Measurements from ENCODE around the gene MACROD2.

Gene MACROD2

DNA sequence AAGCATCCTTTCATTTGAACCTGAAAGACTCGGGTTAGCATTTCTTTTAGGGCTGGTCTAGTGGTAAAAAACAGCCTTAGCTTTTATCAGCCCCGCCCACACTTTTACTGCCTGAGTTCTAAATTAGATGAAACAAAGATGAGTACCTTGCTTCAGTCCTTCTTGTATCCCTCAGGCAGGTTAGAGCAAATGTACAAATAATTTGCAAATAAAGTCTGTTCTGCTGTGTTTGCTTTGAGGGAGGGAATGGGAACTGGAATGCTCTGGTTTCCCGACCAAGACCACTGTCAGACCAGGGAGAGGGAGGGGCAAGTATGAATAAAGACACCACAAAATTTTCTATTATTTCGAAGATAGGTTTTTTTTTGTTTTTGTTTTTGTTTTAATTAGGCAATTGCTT is 427.6 kb downstream of the MACROD2 start:
- H3K36me3 ChIP-seq (ENCODE audit: control insufficient read depth, insufficient read depth, low read length): no peaks in the 10 kb centered on the region
- H3K9me3 ChIP-seq (ENCODE audit: control insufficient read depth, insufficient read depth, low read length): no peaks in the 10 kb centered on the region
- no peak overlapping the region for H3K9ac ChIP-seq (ENCODE audit: low read depth, low read length)
- no peaks in the 10 kb centered on the region for H3K27me3 ChIP-seq (ENCODE audit: control insufficient read depth, insufficient read depth, low read length)
- no peak overlapping the region for H3K4me3 ChIP-seq (ENCODE audit: low read depth, low read length)
- peaks cover 3% of the 10 kb centered on the region for H3K4me1 ChIP-seq (ENCODE audit: control insufficient read depth, insufficient read depth, low read length)

DNA sequence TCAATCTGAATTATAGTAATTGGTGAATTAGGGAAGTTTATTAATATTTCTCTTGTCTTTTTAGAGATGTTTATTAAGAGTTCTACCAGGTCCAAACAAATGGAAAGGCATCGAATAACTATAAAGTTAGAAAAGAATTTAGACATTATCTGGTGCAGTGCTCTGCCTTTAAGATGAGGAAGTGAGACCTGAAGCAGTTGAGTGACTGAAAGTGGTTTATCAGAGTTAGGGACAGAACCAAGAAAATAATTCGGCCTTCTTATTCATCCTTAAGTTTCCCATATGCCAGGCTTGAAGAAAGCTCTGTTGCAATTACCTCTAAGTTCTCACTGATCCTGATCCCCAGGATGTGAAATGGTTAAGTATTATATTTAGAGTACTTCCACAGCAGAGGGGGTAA is 436.3 kb downstream of the MACROD2 start:
- no peaks in the 10 kb centered on the region for H3K4me1 ChIP-seq (ENCODE audit: control insufficient read depth, insufficient read depth, low read length)

DNA sequence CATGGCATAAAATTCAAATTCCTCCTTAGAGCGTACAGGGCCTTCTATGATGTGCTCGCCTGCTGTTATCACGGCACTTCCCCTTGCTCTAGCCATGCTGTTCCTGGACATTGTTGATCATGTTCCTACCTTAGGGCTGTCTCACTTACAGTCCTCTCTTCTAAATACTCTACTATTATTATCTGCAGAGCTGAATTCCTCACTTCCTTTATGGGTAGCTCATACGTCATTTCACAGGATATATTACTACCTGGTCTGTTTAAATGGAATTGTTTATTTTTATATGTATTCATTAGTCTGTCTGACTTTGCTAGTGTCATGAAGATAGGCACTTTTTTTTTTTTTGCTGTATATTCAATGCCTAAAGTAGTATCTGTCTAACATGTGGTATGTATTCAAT is 436.8 kb downstream of the MACROD2 start:
- Histone ChIP-seq H3K9ac (ENCODE audit: low read depth, low read length) (no peak overlapping the region), H3K4me3 (ENCODE audit: low read depth, low read length) (no peak overlapping the region), H3K9me3 (ENCODE audit: control insufficient read depth, insufficient read depth, low read length) (no peaks in the 10 kb centered on the region), H3K27me3 (ENCODE audit: control insufficient read depth, insufficient read depth, low read length) (no peaks in the 10 kb centered on the region), H3K4me1 (ENCODE audit: control insufficient read depth, insufficient read depth, low read length) (no peaks in the 10 kb centered on the region), H3K36me3 (ENCODE audit: control insufficient read depth, insufficient read depth, low read length) (no peaks in the 10 kb centered on the region)

More for the DNA sequence above, 436.3 kb downstream of the MACROD2 start:
- Histone ChIP-seq H3K36me3 (ENCODE audit: control insufficient read depth, insufficient read depth, low read length) (no peaks in the 10 kb centered on the region), H3K4me3 (ENCODE audit: low read depth, low read length) (no peak overlapping the region), H3K9ac (ENCODE audit: low read depth, low read length) (no peak overlapping the region), H3K9me3 (ENCODE audit: control insufficient read depth, insufficient read depth, low read length) (no peaks in the 10 kb centered on the region), H3K27me3 (ENCODE audit: control insufficient read depth, insufficient read depth, low read length) (no peaks in the 10 kb centered on the region)

DNA sequence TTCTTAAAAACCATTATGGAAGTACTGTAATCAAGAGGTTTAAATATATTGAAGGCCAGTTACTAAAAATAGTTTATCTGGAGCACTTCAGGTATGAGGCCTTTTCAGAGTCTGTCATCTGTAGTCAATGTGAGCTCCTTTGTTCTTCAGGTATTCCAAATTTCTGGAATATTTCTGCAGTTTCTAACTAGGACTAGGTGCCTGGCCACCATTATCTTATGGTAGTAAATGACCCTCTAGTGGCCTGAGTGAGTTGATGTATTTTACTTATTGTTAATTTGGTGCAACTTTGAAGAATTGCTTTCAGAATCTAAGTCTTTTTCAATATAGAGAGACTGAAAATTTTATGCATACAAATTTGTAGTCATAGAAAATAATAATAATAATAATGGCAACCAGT is 437.3 kb downstream of the MACROD2 start:
- Histone ChIP-seq H3K9ac (ENCODE audit: low read depth, low read length) (no peak overlapping the region), H3K4me1 (ENCODE audit: control insufficient read depth, insufficient read depth, low read length) (no peaks in the 10 kb centered on the region), H3K36me3 (ENCODE audit: control insufficient read depth, insufficient read depth, low read length) (no peaks in the 10 kb centered on the region), H3K4me3 (ENCODE audit: low read depth, low read length) (no peak overlapping the region), H3K9me3 (ENCODE audit: control insufficient read depth, insufficient read depth, low read length) (no peaks in the 10 kb centered on the region), H3K27me3 (ENCODE audit: control insufficient read depth, insufficient read depth, low read length) (no peaks in the 10 kb centered on the region)

DNA sequence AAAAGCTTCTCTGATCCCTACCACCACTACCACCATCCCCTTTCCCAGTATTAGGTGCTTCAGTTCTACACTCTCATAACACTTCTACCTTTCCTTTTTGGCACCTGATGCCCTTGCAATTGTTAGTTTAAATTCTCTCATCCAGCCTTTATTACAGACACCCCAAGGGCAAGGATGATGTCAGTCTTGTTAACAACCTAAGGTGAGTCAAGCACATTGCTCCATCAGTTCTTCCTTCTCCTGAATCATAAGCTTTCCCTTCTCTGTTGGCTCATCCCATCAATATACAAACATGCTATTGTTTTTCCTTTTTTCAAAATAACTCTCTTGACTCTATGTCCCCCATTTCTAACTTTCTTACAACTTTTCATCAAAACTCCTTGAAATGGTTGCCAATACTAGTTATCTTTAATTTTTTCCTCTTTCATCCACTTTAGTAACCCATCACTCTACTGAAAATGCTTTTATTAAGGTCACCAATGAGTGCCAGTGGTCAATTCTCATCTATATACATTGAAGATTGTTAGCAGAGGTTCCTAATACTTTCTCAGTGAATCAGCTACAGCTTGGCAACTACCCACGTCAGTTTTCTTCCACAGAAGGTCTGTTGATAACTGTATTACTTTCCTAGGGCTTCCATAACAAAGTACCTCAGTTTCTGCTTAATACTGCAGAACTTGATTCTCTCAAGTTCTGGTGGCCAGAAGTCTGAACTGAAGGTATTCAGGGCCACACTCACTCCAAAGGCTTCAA is 439.2 kb downstream of the MACROD2 start:
- no peaks in the 10 kb centered on the region for H3K9me3 ChIP-seq (ENCODE audit: control insufficient read depth, insufficient read depth, low read length)
- no peaks in the 10 kb centered on the region for H3K4me1 ChIP-seq (ENCODE audit: control insufficient read depth, insufficient read depth, low read length)
- H3K27me3 ChIP-seq (ENCODE audit: control insufficient read depth, insufficient read depth, low read length): no peaks in the 10 kb centered on the region
- H3K36me3 ChIP-seq (ENCODE audit: control insufficient read depth, insufficient read depth, low read length): no peaks in the 10 kb centered on the region
- H3K4me3 ChIP-seq (ENCODE audit: low read depth, low read length): no peak overlapping the region
- no peak overlapping the region for H3K9ac ChIP-seq (ENCODE audit: low read depth, low read length)

DNA sequence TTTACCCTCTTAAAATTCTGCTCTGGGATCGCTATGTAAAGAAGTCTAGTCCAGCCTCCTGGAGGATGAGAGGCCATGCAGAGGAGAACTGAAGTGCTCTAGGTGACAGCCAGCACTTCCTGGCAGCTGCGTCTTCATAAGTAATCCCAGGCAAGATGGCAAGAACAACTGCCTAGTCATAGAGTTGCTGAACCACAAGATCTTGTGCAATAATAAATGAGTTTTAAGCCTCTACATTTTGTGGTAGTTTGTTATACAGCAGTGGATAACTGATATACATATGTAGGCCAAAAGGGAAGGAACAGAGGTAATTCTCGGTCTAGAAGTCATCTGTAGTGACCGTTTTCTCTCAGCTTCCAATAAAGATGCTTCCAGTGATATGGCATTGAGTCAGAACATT is 445.9 kb downstream of the MACROD2 start:
- Histone ChIP-seq H3K4me3 (ENCODE audit: low read depth, low read length) (no peak overlapping the region), H3K9ac (ENCODE audit: low read depth, low read length) (no peak overlapping the region), H3K9me3 (ENCODE audit: control insufficient read depth, insufficient read depth, low read length) (no peaks in the 10 kb centered on the region), H3K36me3 (ENCODE audit: control insufficient read depth, insufficient read depth, low read length) (no peaks in the 10 kb centered on the region), H3K27me3 (ENCODE audit: control insufficient read depth, insufficient read depth, low read length) (no peaks in the 10 kb centered on the region), H3K4me1 (ENCODE audit: control insufficient read depth, insufficient read depth, low read length) (no peaks in the 10 kb centered on the region)

DNA sequence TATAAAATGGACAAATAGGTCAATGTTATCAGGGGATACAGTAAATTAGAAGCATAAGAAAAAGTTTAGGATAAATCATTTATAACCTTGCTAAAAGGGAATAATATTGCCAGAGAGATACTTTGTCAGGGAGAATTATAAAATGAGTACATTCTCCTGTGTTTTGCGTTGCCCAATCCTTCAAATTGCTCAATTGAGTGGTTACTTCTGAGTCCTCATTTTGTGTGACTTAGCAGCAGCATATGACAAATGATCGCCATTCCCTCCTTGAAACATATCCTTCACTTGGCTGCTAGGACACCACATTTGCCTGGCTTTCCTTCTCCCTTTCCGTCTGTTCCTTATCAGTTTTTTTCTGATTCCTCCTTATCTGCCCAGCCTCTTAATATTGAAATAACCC is 448.8 kb downstream of the MACROD2 start:
- H3K27me3 ChIP-seq (ENCODE audit: control insufficient read depth, insufficient read depth, low read length): no peaks in the 10 kb centered on the region
- H3K36me3 ChIP-seq (ENCODE audit: control insufficient read depth, insufficient read depth, low read length): no peaks in the 10 kb centered on the region
- H3K9me3 ChIP-seq (ENCODE audit: control insufficient read depth, insufficient read depth, low read length): no peaks in the 10 kb centered on the region
- no peak overlapping the region for H3K4me3 ChIP-seq (ENCODE audit: low read depth, low read length)
- H3K4me1 ChIP-seq (ENCODE audit: control insufficient read depth, insufficient read depth, low read length): no peaks in the 10 kb centered on the region
- H3K9ac ChIP-seq (ENCODE audit: low read depth, low read length): no peak overlapping the region

DNA sequence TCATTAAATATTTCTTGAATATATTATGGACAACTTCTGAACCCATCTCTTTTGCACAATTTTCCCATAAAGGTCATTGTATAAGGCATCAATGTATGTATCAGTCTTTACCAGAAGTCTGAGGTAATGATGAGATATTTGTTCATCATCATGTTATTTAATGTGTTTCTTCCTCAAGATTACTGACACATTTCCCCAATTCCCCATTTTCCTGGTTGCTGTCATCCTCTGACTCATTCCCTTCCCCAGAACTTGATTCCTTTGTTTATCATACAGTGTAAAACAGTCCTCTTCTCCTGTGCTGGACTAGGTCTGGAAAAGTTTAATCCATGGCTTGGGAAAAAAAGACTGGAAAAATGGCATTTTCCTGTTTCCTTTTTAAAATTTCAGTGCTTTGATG is 450.0 kb downstream of the MACROD2 start:
- H3K9me3 ChIP-seq (ENCODE audit: control insufficient read depth, insufficient read depth, low read length): no peaks in the 10 kb centered on the region
- no peak overlapping the region for H3K4me3 ChIP-seq (ENCODE audit: low read depth, low read length)
- H3K4me1 ChIP-seq (ENCODE audit: control insufficient read depth, insufficient read depth, low read length): no peaks in the 10 kb centered on the region
- no peak overlapping the region for H3K9ac ChIP-seq (ENCODE audit: low read depth, low read length)
- no peaks in the 10 kb centered on the region for H3K27me3 ChIP-seq (ENCODE audit: control insufficient read depth, insufficient read depth, low read length)
- no peaks in the 10 kb centered on the region for H3K36me3 ChIP-seq (ENCODE audit: control insufficient read depth, insufficient read depth, low read length)

DNA sequence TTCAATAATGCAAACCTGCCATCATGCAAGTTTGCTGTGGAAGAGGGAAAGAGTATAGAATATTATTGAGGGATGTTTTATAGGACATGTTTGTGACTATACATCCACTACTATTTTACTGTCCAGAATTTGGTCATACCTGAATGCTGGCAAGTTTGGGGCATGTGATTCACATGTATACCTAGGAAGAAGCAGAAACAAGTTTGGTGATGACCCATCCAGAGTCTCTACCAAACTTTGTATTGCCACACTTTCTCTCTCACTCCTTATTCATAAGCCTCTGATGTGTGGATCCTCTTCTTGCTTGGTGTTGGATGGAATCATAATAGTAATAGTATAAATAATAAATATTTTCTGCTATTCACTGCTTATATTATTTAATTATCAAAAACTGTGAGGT is 450.6 kb downstream of the MACROD2 start:
- Histone ChIP-seq H3K9me3 (ENCODE audit: control insufficient read depth, insufficient read depth, low read length) (no peaks in the 10 kb centered on the region), H3K36me3 (ENCODE audit: control insufficient read depth, insufficient read depth, low read length) (no peaks in the 10 kb centered on the region), H3K4me1 (ENCODE audit: control insufficient read depth, insufficient read depth, low read length) (no peaks in the 10 kb centered on the region), H3K4me3 (ENCODE audit: low read depth, low read length) (no peak overlapping the region), H3K27me3 (ENCODE audit: control insufficient read depth, insufficient read depth, low read length) (no peaks in the 10 kb centered on the region), H3K9ac (ENCODE audit: low read depth, low read length) (no peak overlapping the region)

DNA sequence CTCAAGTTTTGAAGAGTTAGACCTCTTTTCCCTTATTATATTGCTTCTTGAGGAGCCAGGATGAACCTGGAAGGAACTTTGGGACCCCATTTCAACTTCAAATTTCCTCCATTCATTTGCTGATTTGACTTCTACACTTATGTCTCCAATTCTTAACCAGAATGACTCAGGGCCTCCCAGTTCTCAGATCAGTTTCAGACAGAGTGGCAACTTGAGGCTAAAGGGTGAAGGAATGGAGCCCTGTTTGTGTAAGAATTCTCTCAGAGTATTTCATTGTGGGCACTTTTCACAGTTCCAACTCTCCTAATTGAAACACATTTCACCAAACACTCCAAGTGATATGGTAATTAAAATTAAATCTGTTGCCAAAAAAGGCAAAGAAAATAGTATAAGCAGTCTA is 451.1 kb downstream of the MACROD2 start:
- no peak overlapping the region for H3K4me3 ChIP-seq (ENCODE audit: low read depth, low read length)
- no peak overlapping the region for H3K9ac ChIP-seq (ENCODE audit: low read depth, low read length)
- no peaks in the 10 kb centered on the region for H3K9me3 ChIP-seq (ENCODE audit: control insufficient read depth, insufficient read depth, low read length)
- no peaks in the 10 kb centered on the region for H3K36me3 ChIP-seq (ENCODE audit: control insufficient read depth, insufficient read depth, low read length)
- no peaks in the 10 kb centered on the region for H3K4me1 ChIP-seq (ENCODE audit: control insufficient read depth, insufficient read depth, low read length)
- H3K27me3 ChIP-seq (ENCODE audit: control insufficient read depth, insufficient read depth, low read length): no peaks in the 10 kb centered on the region

DNA sequence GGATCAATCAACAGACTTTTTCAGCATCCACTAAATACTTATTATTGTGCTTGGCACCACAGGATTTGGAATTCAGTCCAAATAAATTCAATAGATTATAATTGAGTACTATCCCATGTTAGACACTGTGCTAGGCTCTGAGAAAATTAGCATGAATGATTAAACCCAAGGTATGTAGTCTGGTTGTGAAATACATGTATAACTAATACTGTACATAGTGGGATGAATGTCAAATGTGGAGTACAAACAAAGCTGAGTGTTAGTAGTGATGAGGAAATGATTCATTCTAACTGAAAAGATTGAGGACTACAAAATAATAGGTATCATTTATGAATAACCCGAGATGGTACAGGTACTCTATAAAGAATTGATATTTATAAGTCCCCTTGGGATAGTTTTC is 454.0 kb downstream of the MACROD2 start:
- H3K9me3 ChIP-seq (ENCODE audit: control insufficient read depth, insufficient read depth, low read length): no peaks in the 10 kb centered on the region
- H3K9ac ChIP-seq (ENCODE audit: low read depth, low read length): no peak overlapping the region
- H3K4me1 ChIP-seq (ENCODE audit: control insufficient read depth, insufficient read depth, low read length): no peaks in the 10 kb centered on the region
- no peaks in the 10 kb centered on the region for H3K36me3 ChIP-seq (ENCODE audit: control insufficient read depth, insufficient read depth, low read length)
- H3K4me3 ChIP-seq (ENCODE audit: low read depth, low read length): no peak overlapping the region
- no peaks in the 10 kb centered on the region for H3K27me3 ChIP-seq (ENCODE audit: control insufficient read depth, insufficient read depth, low read length)

DNA sequence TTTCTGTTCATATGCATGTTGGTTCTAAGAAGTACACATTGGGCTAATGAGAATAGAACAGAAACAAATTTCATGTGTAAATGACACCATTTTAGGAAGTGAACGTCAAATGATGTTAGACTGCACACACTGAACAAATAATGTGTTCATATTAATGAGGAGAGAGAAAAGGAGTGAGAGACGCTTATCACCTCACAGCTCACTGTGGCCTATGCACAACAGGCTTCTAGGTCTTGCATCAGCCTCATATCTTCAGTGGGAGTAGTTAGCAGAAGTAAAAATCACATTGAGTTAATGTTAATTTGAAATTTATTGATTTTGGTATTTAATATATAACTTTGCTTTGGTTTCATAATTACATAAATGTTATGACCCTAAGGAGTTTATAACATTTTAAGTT is 454.9 kb downstream of the MACROD2 start:
- Histone ChIP-seq H3K9me3 (ENCODE audit: control insufficient read depth, insufficient read depth, low read length) (no peaks in the 10 kb centered on the region), H3K4me1 (ENCODE audit: control insufficient read depth, insufficient read depth, low read length) (no peaks in the 10 kb centered on the region), H3K9ac (ENCODE audit: low read depth, low read length) (no peak overlapping the region)

More for the DNA sequence above, 454.9 kb downstream of the MACROD2 start:
- no peaks in the 10 kb centered on the region for H3K27me3 ChIP-seq (ENCODE audit: control insufficient read depth, insufficient read depth, low read length)
- H3K4me3 ChIP-seq (ENCODE audit: low read depth, low read length): no peak overlapping the region
- no peaks in the 10 kb centered on the region for H3K36me3 ChIP-seq (ENCODE audit: control insufficient read depth, insufficient read depth, low read length)

All from iPS-15b (cell line).